HL-60/S4 treated with phorbol 12-myristate 13-acetate at 8.2 ng/mL for 4 days and 3 days (cell line): ENCODE data around the gene SEMA4A.
"Not testable (repeated sequence)": the region's sequence is repeated elsewhere in the genome, so short reads cannot be mapped to it uniquely, and the experiment has no call there.

ENCODE experiments used
- in situ Hi-C: fragments of 300-500 bp; cut with MboI; formaldehyde crosslinking; loops from 2 replicates; pipeline ENCODE4 v1.15.0; 2022; ENCODE audit warnings: low sequenced_read_pairs

Gene SEMA4A

GRCh38 chr1:156153362-156153761, at the start of gene SEMA4A:
Gene SEMA4A, plus strand, starts transcription at chr1:156153585. Its CDS starts 994 bp downstream, at chr1:156154579.
- in situ Hi-C loops, result no loop called here

GRCh38 chr1:156104065-156104810, 49.1 kb upstream of the SEMA4A start:
- in situ Hi-C loops, result no loop called here

GRCh38 chr1:156104861-156105832, 48.2 kb upstream of the SEMA4A start:
- in situ Hi-C loops, result no loop called here

- in situ Hi-C loops, result no loop called here
Measured at GRCh38 chr1:156106624-156107488, 46.5 kb upstream of the SEMA4A start.

- in situ Hi-C loops, result no loop called here
Measured at GRCh38 chr1:156108057-156108456, 45.3 kb upstream of the SEMA4A start.

GRCh38 chr1:156108664-156109241, 44.6 kb upstream of the SEMA4A start:
- in situ Hi-C loops, result no loop called here

- in situ Hi-C loops, result no loop called here
Measured at GRCh38 chr1:156110252-156110651, 43.1 kb upstream of the SEMA4A start.

GRCh38 chr1:156111355-156111962, 41.9 kb upstream of the SEMA4A start:
- in situ Hi-C loops, result no loop called here

GRCh38 chr1:156112276-156113137, 40.9 kb upstream of the SEMA4A start:
- in situ Hi-C loops, result no loop called here

- in situ Hi-C loops, result no loop called here
Measured at GRCh38 chr1:156113282-156113950, 40.0 kb upstream of the SEMA4A start.

GRCh38 chr1:156114101-156114918, 39.1 kb upstream of the SEMA4A start, which contains the start of gene LMNA:
Gene LMNA, plus strand, starts transcription at chr1:156114711. Its CDS starts 208 bp downstream, at chr1:156114919.
- in situ Hi-C loops, result no loop called here

GRCh38 chr1:156114919-156115513, 38.4 kb upstream of the SEMA4A start:
- in situ Hi-C loops, result no loop called here

- in situ Hi-C loops, result no loop called here
Measured at GRCh38 chr1:156115514-156116374, 37.6 kb upstream of the SEMA4A start.

GRCh38 chr1:156116731-156117130, 36.7 kb upstream of the SEMA4A start:
- in situ Hi-C loops, result not testable (repeated sequence)

GRCh38 chr1:156117414-156118176, 35.8 kb upstream of the SEMA4A start:
- in situ Hi-C loops, result no loop called here
